A673 (cell line): ENCODE data around the gene GLDN. TPM values are rescaled to one million over a fixed set of nuclear protein-coding genes. Genes with fewer than 3 reads are reported as not detected.

Experiments
- BruUV-seq: library from RNA; stranded (reverse); fragments of 400-500 nt; replicated peaks from 2 replicates; lab custom pipeline; 2021; lab: Mats Ljungman, UMichigan
- CTCF ChIA-PET: fragments of 300-600 bp; sonication (Branson Sonifier 250); formaldehyde crosslinking; loops from one replicate; lab custom pipeline; 2022; ENCODE audit warnings: antibody characterized with exemption; lab: Charles Lee
- POLR2A ChIA-PET: fragments of 300-600 bp; sonication (Branson Sonifier 250); formaldehyde crosslinking; loops from one replicate; lab custom pipeline; 2022; ENCODE audit warnings: antibody characterized with exemption; ENCODE audit not compliant: low non-redundant PET; lab: Charles Lee
- DNase-seq: peaks from one replicate; pipeline ENCODE4 v3.0.0-alpha.2; 2015; ENCODE audit warnings: low spot score
- H3K27ac ChIP-seq: fragments of 200-600 bp; sonication (generic); 2 replicates; pipeline ENCODE4 v1.5.1; 2016; ENCODE audit warnings: mixed run types, low read depth, mild to moderate bottlenecking, mixed read lengths, antibody characterized with exemption, low read length; ENCODE audit not compliant: poor library complexity, severe bottlenecking
- H3K27me3 ChIP-seq: fragments of 200-600 bp; sonication (generic); replicated peaks from 2 replicates; pipeline ENCODE4 v1.6.1; 2017; ENCODE audit warnings: mixed run types, low read depth, mild to moderate bottlenecking, mixed read lengths, antibody characterized with exemption, low read length; ENCODE audit not compliant: insufficient read depth, poor library complexity
- H3K36me3 ChIP-seq: fragments of 200-600 bp; sonication (generic); 2 replicates; pipeline ENCODE4 v1.6.1; 2016; ENCODE audit warnings: mixed run types, mild to moderate bottlenecking, mixed read lengths, antibody characterized with exemption, low read length; ENCODE audit not compliant: insufficient read depth, poor library complexity, severe bottlenecking
- H3K4me1 ChIP-seq: fragments of 200-600 bp; sonication (generic); 2 replicates; pipeline ENCODE4 v1.6.1; 2017; ENCODE audit warnings: mixed run types, mild to moderate bottlenecking, mixed read lengths, antibody characterized with exemption, low read length; ENCODE audit not compliant: insufficient read depth, poor library complexity, severe bottlenecking
- H3K4me3 ChIP-seq: fragments of 200-600 bp; sonication (generic); 2 replicates; pipeline ENCODE4 v1.5.1; 2016; ENCODE audit warnings: low read depth, mixed run types, mild to moderate bottlenecking, mixed read lengths, low read length; ENCODE audit not compliant: poor library complexity, severe bottlenecking
- H3K9me3 ChIP-seq: fragments of 200-600 bp; sonication (generic); 2 replicates; pipeline ENCODE4 v1.6.1; 2016; ENCODE audit warnings: mixed run types, low read depth, mild to moderate bottlenecking, mixed read lengths, antibody characterized with exemption, low read length; ENCODE audit not compliant: poor library complexity, severe bottlenecking
- CTCF ChIP-seq: fragments of 300-800, 200-600 bp; sonication (generic); conservative IDR thresholded peaks from 2 replicates; pipeline ENCODE4 v1.5.1; 2017; ENCODE audit warnings: low read depth, mild to moderate bottlenecking, antibody characterized with exemption, low read length, moderate library complexity, mixed read lengths
- EZH2 ChIP-seq: fragments of 200-600 bp; sonication (generic); IDR thresholded peaks from 2 replicates; pipeline ENCODE4 v1.6.1; 2017; ENCODE audit warnings: borderline replicate concordance, low read depth, mild to moderate bottlenecking, mixed read lengths, antibody characterized with exemption, low read length; ENCODE audit not compliant: poor library complexity, severe bottlenecking
- intact Hi-C: fragments of 100-400 bp; cut with micrococcal nuclease; formaldehyde crosslinking; loops from one replicate; pipeline ENCODE4 v1.10.0; 2022; ENCODE audit not compliant: unreplicated experiment
- total RNA-seq: library from RNA; stranded (reverse); gene quantifications from 2 replicates; pipeline ENCODE4 v1.2.3, GENCODE V29; 2021

The GLDN gene
- total RNA-seq, 1 experiment from 2014 or later = not detected

DNA sequence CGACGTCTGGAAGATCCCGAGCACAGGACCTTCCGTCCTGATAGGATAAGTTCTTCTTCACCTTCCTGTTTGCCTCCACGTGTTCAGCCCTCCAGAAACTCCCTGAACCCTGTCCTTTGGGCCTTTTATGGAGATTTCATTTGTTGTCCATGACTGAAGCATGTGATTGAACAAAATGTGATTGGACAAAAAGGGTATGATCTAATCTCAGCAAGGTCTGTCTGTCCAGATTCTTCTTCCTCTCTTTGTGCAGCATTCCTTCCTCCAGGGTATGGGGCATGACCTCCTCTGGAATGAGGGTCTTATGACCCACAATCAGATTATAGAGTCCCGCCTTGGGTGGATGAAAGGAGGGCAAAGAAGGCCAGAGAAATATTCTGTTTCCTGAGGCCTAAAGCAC lies 3.0 kb upstream of the GLDN start, which contains the start of gene CYP19A1:
TSS of gene CYP19A1 (minus strand) at position 101 of the 400 bp plus-strand sequence. CDS start 95,684 bp downstream, outside the sequence.
- POLR2A ChIA-PET = no interaction called here
- intact Hi-C loops = no loop called here
- no peak for TF ChIP-seq CTCF
- TF ChIP-seq EZH2 = no peak
- no peak for DNase-seq
- no peak within 1 kb of the TSS for H3K27ac ChIP-seq
- H3K9me3 ChIP-seq = no peaks in the 10 kb centered on the region
- peaks cover 30% of the 10 kb centered on the region for H3K27me3 ChIP-seq
- no peaks in the 10 kb centered on the region for H3K4me1 ChIP-seq
- CTCF ChIA-PET = no interaction called here
- H3K4me3 ChIP-seq = no peak within 1 kb of the TSS
- no TSS peak for BruUV-seq
- no peaks in the 10 kb centered on the region for H3K36me3 ChIP-seq

DNA sequence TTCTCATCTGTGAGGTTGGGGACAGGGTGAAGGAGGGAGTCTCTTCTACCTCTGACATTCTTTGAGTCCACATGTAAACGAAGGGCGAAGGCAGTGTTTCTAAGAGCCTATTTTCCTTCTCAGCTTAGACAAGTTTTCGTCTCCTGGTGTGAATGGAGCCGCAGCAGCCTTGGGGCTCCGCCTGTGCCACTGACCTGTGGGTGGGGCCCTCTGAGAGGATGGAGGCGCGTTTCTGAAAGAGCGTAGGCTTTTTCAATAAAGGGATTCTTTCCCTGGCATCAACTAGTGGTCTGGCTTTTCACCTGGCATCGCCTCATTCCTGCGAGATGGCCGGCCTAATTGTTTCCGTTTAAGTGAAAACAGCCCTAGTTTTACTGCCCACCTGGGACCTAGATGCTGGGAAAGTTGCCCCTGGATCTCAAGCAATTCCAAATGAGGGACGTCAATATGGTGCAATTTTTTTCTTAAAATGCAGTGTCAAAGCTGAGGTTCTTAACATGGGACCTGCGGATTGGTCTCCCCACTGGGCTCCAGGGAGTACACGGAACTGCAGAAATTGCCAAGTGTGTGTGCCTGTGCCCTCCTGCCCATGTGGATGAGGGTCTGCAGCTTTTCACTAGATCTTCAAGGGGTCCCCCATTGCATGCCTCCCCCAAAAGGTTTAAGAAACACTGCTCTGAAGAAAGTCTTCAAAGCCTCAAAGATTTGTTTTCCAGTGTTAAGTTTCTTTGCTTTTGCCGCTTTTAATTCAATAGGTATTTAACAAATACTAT lies 958 bp downstream of the GLDN start:
- POLR2A ChIA-PET = no interaction called here
- intact Hi-C loops = no loop called here
- CTCF ChIA-PET = no interaction called here
- Histone ChIP-seq H3K4me3 (peak overlapping the region; percentile 18), H3K27ac (no peak overlapping the region), H3K36me3 (no peaks in the 10 kb centered on the region), H3K4me1 (no peaks in the 10 kb centered on the region), H3K9me3 (no peaks in the 10 kb centered on the region), H3K27me3 (peaks cover 30% of the 10 kb centered on the region)
- no TSS peak for BruUV-seq
- no peak for DNase-seq
- TF ChIP-seq EZH2 = no peak
- TF ChIP-seq CTCF = no peak

- H3K27ac ChIP-seq = no peak overlapping the region
- H3K27me3 ChIP-seq = peaks cover 30% of the 10 kb centered on the region
- H3K4me1 ChIP-seq = no peaks in the 10 kb centered on the region
- H3K4me3 ChIP-seq = no peak overlapping the region
- no peak for DNase-seq
- BruUV-seq = no TSS peak
- POLR2A ChIA-PET = no interaction called here
- H3K9me3 ChIP-seq = no peaks in the 10 kb centered on the region
- TF ChIP-seq EZH2 (no peak), CTCF (no peak)
- H3K36me3 ChIP-seq = no peaks in the 10 kb centered on the region
- intact Hi-C loops = no loop called here
- CTCF ChIA-PET = no interaction called here
These were observed 2.0 kb downstream of the GLDN start for GRCh38 chr15:51343466-51343865.
